Urinary bladder (tissue), 4 donors: ENCODE measurements around the gene SH3RF3. TPM values are rescaled to one million over a fixed set of nuclear protein-coding genes. Genes with fewer than 3 reads are reported as not detected.
"Not testable (repeated sequence)": the region's sequence is repeated elsewhere in the genome, so short reads cannot be mapped to it uniquely, and the experiment has no call there.

Experiments
- DNase-seq: peaks from one replicate; pipeline ENCODE4 v3.0.0-alpha.2; 2015; ENCODE audit errors: extremely low spot score
- H3K27ac ChIP-seq: one replicate; pipeline ENCODE4 v1.5.1; 2013; ENCODE audit warnings: low read depth, mild to moderate bottlenecking, moderate library complexity
- H3K36me3 ChIP-seq: one replicate; pipeline ENCODE4 v1.6.1; 2013; ENCODE audit warnings: mild to moderate bottlenecking, moderate library complexity; ENCODE audit not compliant: insufficient read depth
- H3K4me1 ChIP-seq: one replicate; pipeline ENCODE4 v1.6.1; 2013; ENCODE audit warnings: mild to moderate bottlenecking, moderate library complexity; ENCODE audit not compliant: insufficient read depth
- H3K4me3 ChIP-seq: one replicate; pipeline ENCODE4 v1.5.1; 2013; ENCODE audit warnings: low read depth, low read length
- WGBS: extraction: QIAGEN DNeasy Blood & Tissue Kit; methylation state at CpG from one replicate; pipeline ENCODE4 v1.1.7; 2013; 5-methylcytosine and 5-hydroxymethylcytosine counted together
- polyA plus RNA-seq: library from polyadenylated mRNA; stranded (reverse); fragments of 200-250 nt; gene quantifications from one replicate; pipeline ENCODE4 v1.2.3, GENCODE V29; 2013
- total RNA-seq: library from RNA; depleted of rRNA; stranded (reverse); fragments of >200 nt; gene quantifications from one replicate; pipeline ENCODE4 v1.2.3, GENCODE V29; 2014
- donor health status: healthy with polysubstance abuse.
- donor health status: healthy.

SH3RF3 gene
- total and polyA plus RNA-seq, 2 donors: 3.6 to 12.6 TPM

- no peak for DNase-seq
- H3K36me3 ChIP-seq: no peaks in the 10 kb centered on the region
- 49% methylated on average over 3 of the region's 3 CpGs for WGBS
Observed at GRCh38 chr2:109098251-109098920, 30.6 kb upstream of the SH3RF3 start.

GRCh38 chr2:109098921-109099273 is 30.1 kb upstream of the SH3RF3 start:
- H3K36me3 ChIP-seq: no peaks in the 10 kb centered on the region
- 78% methylated on average over 7 of the region's 7 CpGs for WGBS
- H3K27ac ChIP-seq: no peak overlapping the region
- no peak for DNase-seq
- H3K4me3 ChIP-seq: no peak overlapping the region
- no peaks in the 10 kb centered on the region for H3K4me1 ChIP-seq

More at GRCh38 chr2:109098251-109098920, 30.6 kb upstream of the SH3RF3 start:
- Histone ChIP-seq H3K4me1 (no peaks in the 10 kb centered on the region), H3K27ac (no peak overlapping the region), H3K4me3 (no peak overlapping the region)

DNA sequence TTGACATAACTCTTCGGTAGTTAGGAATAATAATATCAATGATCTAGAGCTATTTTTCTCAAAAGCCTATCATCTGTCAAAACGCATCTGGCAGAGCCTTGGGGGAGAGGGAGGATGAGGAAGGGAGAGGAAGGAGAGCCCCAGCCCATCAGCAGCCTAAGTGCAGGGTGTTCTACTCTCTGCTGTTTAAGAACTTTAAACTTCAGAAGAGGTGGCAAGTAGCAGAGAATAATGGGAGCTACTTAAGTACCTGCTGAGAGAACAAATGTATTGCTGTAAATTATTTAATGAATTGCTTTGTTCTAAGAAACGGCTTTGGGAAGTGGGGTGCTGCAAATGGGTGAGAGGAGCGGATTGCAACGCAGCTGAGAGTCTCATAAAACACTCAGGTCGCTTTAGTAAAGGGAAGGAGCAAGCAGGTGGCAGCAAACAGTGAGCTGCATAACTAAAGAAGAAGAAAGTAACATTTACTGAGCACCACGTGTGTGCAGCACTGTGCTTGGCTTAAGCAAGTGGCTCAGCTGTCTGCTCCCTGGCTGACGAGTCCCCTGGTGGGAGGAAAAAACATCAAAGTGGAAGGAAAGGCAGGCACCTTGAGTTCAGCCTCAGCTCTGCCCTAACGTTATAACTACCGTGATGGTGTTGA is 26.3 kb upstream of the SH3RF3 start:
- no peak overlapping the region for H3K4me3 ChIP-seq
- whole genome bisulfite sequencing: 27% methylated on average over 10 of the region's 10 CpGs
- no peaks in the 10 kb centered on the region for H3K36me3 ChIP-seq
- no peak for DNase-seq
- no peaks in the 10 kb centered on the region for H3K4me1 ChIP-seq
- no peak overlapping the region for H3K27ac ChIP-seq

GRCh38 chr2:109105113-109105512 is 23.9 kb upstream of the SH3RF3 start:
- no peak overlapping the region for H3K4me3 ChIP-seq
- WGBS: 93% methylated on average over 5 of the region's 5 CpGs
- no peak overlapping the region for H3K27ac ChIP-seq
- DNase-seq: no peak
- H3K4me1 ChIP-seq: no peaks in the 10 kb centered on the region
- no peaks in the 10 kb centered on the region for H3K36me3 ChIP-seq

GRCh38 chr2:109108740-109109139 is 20.3 kb upstream of the SH3RF3 start:
- H3K4me3 ChIP-seq: no peak overlapping the region
- no peak overlapping the region for H3K27ac ChIP-seq
- no peak for DNase-seq
- H3K4me1 ChIP-seq: no peaks in the 10 kb centered on the region
- no peaks in the 10 kb centered on the region for H3K36me3 ChIP-seq
- WGBS: 90% methylated on average over 9 of the region's 9 CpGs

GRCh38 chr2:109109342-109109741 is 19.7 kb upstream of the SH3RF3 start:
- H3K4me3 ChIP-seq: no peak overlapping the region
- H3K27ac ChIP-seq: no peak overlapping the region
- H3K36me3 ChIP-seq: no peaks in the 10 kb centered on the region
- no peaks in the 10 kb centered on the region for H3K4me1 ChIP-seq
- 89% methylated on average over 2 of the region's 2 CpGs for WGBS
- no peak for DNase-seq

DNA sequence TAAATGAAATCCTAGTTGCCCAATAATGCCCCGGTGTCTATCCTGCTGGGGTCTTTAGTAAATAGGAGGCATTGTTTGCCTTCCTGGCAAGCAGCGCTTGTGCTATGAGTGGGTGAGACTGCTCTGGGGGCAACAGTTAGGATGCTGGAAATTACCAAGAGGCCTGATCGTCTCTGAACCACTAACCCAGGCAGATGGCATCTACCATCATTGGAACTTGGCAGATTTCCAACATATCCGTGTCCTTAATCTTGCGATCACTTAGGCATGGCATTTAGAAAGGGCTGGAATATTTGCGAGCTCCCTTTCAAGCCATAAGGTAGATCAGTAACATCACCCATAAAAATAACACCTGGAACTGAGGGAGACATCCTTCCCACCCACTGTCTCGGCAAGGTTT is 18.8 kb upstream of the SH3RF3 start:
- DNase-seq: no peak
- Histone ChIP-seq H3K27ac (no peak overlapping the region), H3K4me3 (no peak overlapping the region), H3K4me1 (no peaks in the 10 kb centered on the region), H3K36me3 (no peaks in the 10 kb centered on the region)
- WGBS: 57% methylated on average over 7 of the region's 7 CpGs

- not testable (repeated sequence) for DNase-seq, H3K27ac ChIP-seq, H3K36me3 ChIP-seq, H3K4me1 ChIP-seq, H3K4me3 ChIP-seq
- WGBS: 91% methylated on average over 9 of the region's 9 CpGs
Observed at GRCh38 chr2:109117181-109117580, 11.8 kb upstream of the SH3RF3 start.

DNA sequence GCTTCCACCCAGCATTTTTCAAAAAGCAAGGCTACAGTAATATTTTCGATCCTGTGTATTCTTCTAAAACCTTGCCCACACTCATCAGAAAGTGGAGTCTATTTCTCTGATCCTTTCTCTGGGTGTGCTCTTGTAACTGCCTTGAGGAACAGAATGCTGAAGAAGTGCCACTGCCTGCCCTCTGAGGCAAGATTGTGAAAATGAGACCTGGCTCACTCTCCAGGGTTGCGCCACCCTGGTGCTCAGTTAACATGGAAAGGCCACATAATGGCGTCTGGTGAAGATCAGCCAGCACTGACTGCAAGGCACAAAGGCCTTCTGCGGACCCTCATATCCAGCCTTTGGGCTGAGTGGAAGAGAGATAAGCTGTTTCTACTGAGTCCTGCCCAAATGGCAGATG is 11.2 kb upstream of the SH3RF3 start:
- no peak overlapping the region for H3K4me3 ChIP-seq
- H3K4me1 ChIP-seq: no peaks in the 10 kb centered on the region
- DNase-seq: no peak
- WGBS: 97% methylated on average over 4 of the region's 4 CpGs
- no peaks in the 10 kb centered on the region for H3K36me3 ChIP-seq
- no peak overlapping the region for H3K27ac ChIP-seq

- DNase-seq: no peak
- H3K36me3 ChIP-seq: no peaks in the 10 kb centered on the region
- H3K27ac ChIP-seq: no peak overlapping the region
- 92% methylated on average over 9 of the region's 9 CpGs for WGBS
- H3K4me3 ChIP-seq: no peak overlapping the region
- no peaks in the 10 kb centered on the region for H3K4me1 ChIP-seq
Observed at GRCh38 chr2:109118321-109118720, 10.7 kb upstream of the SH3RF3 start.

- DNase-seq: no peak
- Histone ChIP-seq H3K4me3 (no peak overlapping the region), H3K27ac (no peak overlapping the region), H3K4me1 (no peaks in the 10 kb centered on the region), H3K36me3 (no peaks in the 10 kb centered on the region)
- 96% methylated on average over 3 of the region's 3 CpGs for WGBS
Observed at GRCh38 chr2:109120166-109120565, 8.8 kb upstream of the SH3RF3 start.

- WGBS: 92% methylated on average over 10 of the region's 10 CpGs
Observed at GRCh38 chr2:109120686-109121085, 8.3 kb upstream of the SH3RF3 start.

DNA sequence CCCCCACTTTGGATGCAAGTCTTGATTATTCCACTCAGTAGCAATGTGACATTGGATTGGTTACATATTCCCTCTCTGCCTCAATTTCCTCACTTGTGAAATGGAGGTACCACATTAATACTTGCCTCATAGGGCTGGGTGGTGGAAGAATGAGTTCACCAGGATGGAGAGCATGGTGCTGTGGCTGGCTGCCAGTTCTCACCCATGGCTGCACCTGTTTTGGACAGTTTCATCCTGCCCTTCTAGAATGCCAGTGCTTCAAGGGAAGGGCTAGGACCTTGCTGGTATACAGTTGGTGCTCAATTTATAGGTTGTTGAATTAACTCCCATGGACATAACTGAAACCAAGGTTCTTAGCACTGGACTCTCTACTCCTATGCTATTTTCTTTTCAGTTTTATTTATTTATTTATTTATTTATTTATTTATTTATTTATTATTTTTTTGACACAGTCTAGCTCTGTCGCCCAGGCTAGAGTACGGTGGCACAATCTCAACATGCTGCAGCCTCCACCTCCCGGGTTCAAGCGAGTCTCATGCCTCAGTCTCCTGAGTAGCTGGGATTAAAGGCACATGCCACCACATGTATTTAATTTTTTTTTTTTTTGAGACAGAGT is 5.3 kb upstream of the SH3RF3 start:
- H3K27ac ChIP-seq: no peak overlapping the region
- WGBS: 95% methylated on average over 4 of the region's 4 CpGs
- no peaks in the 10 kb centered on the region for H3K36me3 ChIP-seq
- no peak overlapping the region for H3K4me3 ChIP-seq
- no peaks in the 10 kb centered on the region for H3K4me1 ChIP-seq
- no peak for DNase-seq

More at GRCh38 chr2:109120686-109121085, 8.3 kb upstream of the SH3RF3 start:
- not testable (repeated sequence) for H3K4me1 ChIP-seq, H3K27ac ChIP-seq, DNase-seq, H3K36me3 ChIP-seq, H3K4me3 ChIP-seq

- WGBS: 61% methylated on average over 10 of the region's 10 CpGs
- Histone ChIP-seq H3K27ac (no peak overlapping the region), H3K36me3 (no peaks in the 10 kb centered on the region), H3K4me1 (no peaks in the 10 kb centered on the region), H3K4me3 (no peak overlapping the region)
- DNase-seq: no peak
Observed at GRCh38 chr2:109124982-109125592, 3.9 kb upstream of the SH3RF3 start.
